Sigmoid colon (tissue), 3 donors: ENCODE measurements around the gene HDAC4.

Experiments used
- CTCF ChIP-seq, 4 experiments: fragments of 450-650 bp in 3 of 4; fragments of 200-600 bp in 1 of 4; IDR thresholded peaks; one replicate each; pipeline ENCODE4 v1.5.1; 2016 to 2019; ENCODE audit warnings: antibody characterized with exemption in 4 of 4, mild to moderate bottlenecking in 3 of 4, moderate library complexity in 2 of 4
- POLR2A ChIP-seq, 2 donors: fragments of 450-650 bp; IDR thresholded peaks; one replicate each; pipeline ENCODE4 v1.6.1; 2016; ENCODE audit warnings: antibody characterized with exemption in 2 of 2, mild to moderate bottlenecking in 2 of 2, moderate library complexity in 2 of 2

- TF ChIP-seq CTCF (IDR thresholded peaks at IDR 0.05) (no peak), POLR2A (IDR thresholded peaks at IDR 0.05) (no peak)
Measured at GRCh38 chr2:239151201-239152131, 249.4 kb downstream of the HDAC4 start.
